ENCODE results near the gene LTBR.

LTBR gene

DNA sequence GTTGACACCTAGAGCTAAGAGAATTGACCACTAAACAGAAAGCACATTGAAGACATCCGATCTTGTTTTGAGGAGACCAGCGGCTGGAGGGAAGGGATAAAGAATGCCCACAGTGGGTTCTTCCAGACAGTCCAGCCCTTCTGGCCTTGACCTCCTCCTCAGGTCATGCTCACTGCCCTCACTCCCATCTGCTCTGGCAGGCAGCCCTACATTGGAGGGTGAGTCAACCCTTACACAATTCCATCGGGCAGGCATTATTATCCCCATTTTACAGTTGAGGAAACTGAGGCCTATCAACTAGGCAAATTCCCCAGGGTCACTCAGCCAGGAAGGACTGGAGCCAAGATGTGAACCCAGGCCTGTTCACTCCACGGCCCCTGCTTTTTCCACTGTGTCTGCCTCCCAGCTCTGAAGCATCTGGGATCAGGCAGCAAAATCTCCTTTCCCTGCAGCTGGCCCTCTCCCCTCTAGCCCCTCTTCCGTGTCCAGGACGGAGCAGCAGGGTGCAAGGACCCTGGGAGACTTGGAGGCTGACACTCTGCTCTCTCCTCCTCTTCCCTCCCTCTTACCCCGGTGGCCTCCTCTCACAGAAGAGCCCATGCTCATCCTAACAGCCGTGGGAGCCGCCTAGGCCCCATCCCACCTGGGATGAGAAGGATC is 13.9 kb upstream of the LTBR start:
- Histone ChIP-seq H3K9me3 (ENCODE audit: control insufficient read depth, low read length) (no peaks in the 10 kb centered on the region), H3K4me3 (ENCODE audit: insufficient read depth, low read depth, low read length, poor library complexity, severe bottlenecking) (no peak overlapping the region), H3K4me1 (ENCODE audit: control insufficient read depth, insufficient read depth, low read length, poor library complexity, severe bottlenecking) (peaks cover 5% of the 10 kb centered on the region), H3K36me3 (ENCODE audit: control insufficient read depth, insufficient read depth, low read length) (no peaks in the 10 kb centered on the region), H3K27ac (ENCODE audit: insufficient read depth, low read length, poor library complexity, severe bottlenecking) (no peak overlapping the region), H3K27me3 (replicated peaks; ENCODE audit: control insufficient read depth, insufficient read depth, low read length, poor library complexity, severe bottlenecking) (no peaks in the 10 kb centered on the region)
- DNase-seq, result no peak

GRCh38 chr12:6370576-6370935 is 13.4 kb upstream of the LTBR start:
- no peaks in the 10 kb centered on the region for H3K9me3 ChIP-seq (ENCODE audit: control insufficient read depth, low read length)
- H3K27me3 ChIP-seq (replicated peaks; ENCODE audit: control insufficient read depth, insufficient read depth, low read length, poor library complexity, severe bottlenecking), result no peaks in the 10 kb centered on the region
- H3K4me3 ChIP-seq (ENCODE audit: insufficient read depth, low read depth, low read length, poor library complexity, severe bottlenecking), result no peak overlapping the region
- DNase-seq, result no peak
- no peaks in the 10 kb centered on the region for H3K36me3 ChIP-seq (ENCODE audit: control insufficient read depth, insufficient read depth, low read length)
- H3K27ac ChIP-seq (ENCODE audit: insufficient read depth, low read length, poor library complexity, severe bottlenecking), result no peak overlapping the region
- H3K4me1 ChIP-seq (ENCODE audit: control insufficient read depth, insufficient read depth, low read length, poor library complexity, severe bottlenecking), result peaks cover 5% of the 10 kb centered on the region

DNA sequence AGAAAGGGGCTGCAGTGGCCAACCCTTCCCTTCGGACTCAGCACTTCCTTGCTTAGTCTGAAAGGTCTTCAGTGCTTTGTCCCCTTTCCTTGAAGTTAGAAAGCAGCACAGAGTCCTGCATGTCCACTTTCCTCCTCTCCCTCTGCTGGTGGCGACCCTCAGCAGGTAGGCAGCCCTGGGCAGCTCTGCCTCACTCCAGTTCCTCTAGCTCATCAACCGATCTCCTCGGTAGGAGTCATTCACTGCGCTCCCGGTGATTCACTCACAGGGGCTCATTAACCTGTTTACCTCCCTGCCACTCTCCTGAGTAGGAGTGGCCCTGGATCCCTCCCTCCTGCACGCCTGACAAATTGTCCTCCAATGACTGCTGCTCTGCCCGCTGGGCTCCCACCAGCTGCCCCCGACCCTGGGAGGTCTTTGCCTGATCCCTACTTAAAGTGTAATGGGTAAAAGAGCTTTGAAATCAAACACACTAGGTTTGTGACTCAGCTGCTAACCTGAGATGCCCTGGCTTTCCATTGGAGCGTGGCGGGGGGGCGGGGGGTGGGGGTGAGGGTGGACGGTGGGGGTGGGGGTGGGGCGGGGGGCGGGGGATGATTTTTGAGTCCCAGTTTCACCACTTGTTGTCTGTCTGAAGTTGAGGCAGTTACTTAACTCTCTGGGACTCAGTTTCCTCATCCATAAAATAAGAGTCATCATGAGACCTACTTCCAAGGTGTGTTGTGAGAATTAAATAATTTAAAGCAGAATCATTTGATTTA is 12.8 kb upstream of the LTBR start:
- Histone ChIP-seq H3K4me3 (ENCODE audit: insufficient read depth, low read depth, low read length, poor library complexity, severe bottlenecking) (no peak overlapping the region), H3K27me3 (replicated peaks; ENCODE audit: control insufficient read depth, insufficient read depth, low read length, poor library complexity, severe bottlenecking) (no peaks in the 10 kb centered on the region), H3K27ac (ENCODE audit: insufficient read depth, low read length, poor library complexity, severe bottlenecking) (no peak overlapping the region), H3K9me3 (ENCODE audit: control insufficient read depth, low read length) (no peaks in the 10 kb centered on the region), H3K36me3 (ENCODE audit: control insufficient read depth, insufficient read depth, low read length) (no peaks in the 10 kb centered on the region), H3K4me1 (ENCODE audit: control insufficient read depth, insufficient read depth, low read length, poor library complexity, severe bottlenecking) (peaks cover 9% of the 10 kb centered on the region)
- no peak for DNase-seq

- H3K4me1 ChIP-seq (ENCODE audit: control insufficient read depth, insufficient read depth, low read length, poor library complexity, severe bottlenecking), result peaks cover 20% of the 10 kb centered on the region
- DNase-seq, result no peak
These were observed 11.5 kb upstream of the LTBR start for GRCh38 chr12:6372403-6373003.

GRCh38 chr12:6373022-6373787 is 10.8 kb upstream of the LTBR start:
- peaks cover 19% of the 10 kb centered on the region for H3K4me1 ChIP-seq (ENCODE audit: control insufficient read depth, insufficient read depth, low read length, poor library complexity, severe bottlenecking)
- H3K27me3 ChIP-seq (replicated peaks; ENCODE audit: control insufficient read depth, insufficient read depth, low read length, poor library complexity, severe bottlenecking), result no peaks in the 10 kb centered on the region
- DNase-seq, result no peak
- H3K9me3 ChIP-seq (ENCODE audit: control insufficient read depth, low read length), result no peaks in the 10 kb centered on the region
- H3K36me3 ChIP-seq (ENCODE audit: control insufficient read depth, insufficient read depth, low read length), result no peaks in the 10 kb centered on the region
- no peak overlapping the region for H3K27ac ChIP-seq (ENCODE audit: insufficient read depth, low read length, poor library complexity, severe bottlenecking)
- H3K4me3 ChIP-seq (ENCODE audit: insufficient read depth, low read depth, low read length, poor library complexity, severe bottlenecking), result no peak overlapping the region

More at GRCh38 chr12:6372403-6373003, 11.5 kb upstream of the LTBR start:
- Histone ChIP-seq H3K27me3 (replicated peaks; ENCODE audit: control insufficient read depth, insufficient read depth, low read length, poor library complexity, severe bottlenecking) (no peaks in the 10 kb centered on the region), H3K36me3 (ENCODE audit: control insufficient read depth, insufficient read depth, low read length) (no peaks in the 10 kb centered on the region), H3K27ac (ENCODE audit: insufficient read depth, low read length, poor library complexity, severe bottlenecking) (no peak overlapping the region), H3K4me3 (ENCODE audit: insufficient read depth, low read depth, low read length, poor library complexity, severe bottlenecking) (no peak overlapping the region), H3K9me3 (ENCODE audit: control insufficient read depth, low read length) (no peaks in the 10 kb centered on the region)

- Histone ChIP-seq H3K27ac (ENCODE audit: insufficient read depth, low read length, poor library complexity, severe bottlenecking) (no peak overlapping the region), H3K9me3 (ENCODE audit: control insufficient read depth, low read length) (no peaks in the 10 kb centered on the region), H3K27me3 (replicated peaks; ENCODE audit: control insufficient read depth, insufficient read depth, low read length, poor library complexity, severe bottlenecking) (no peaks in the 10 kb centered on the region), H3K36me3 (ENCODE audit: control insufficient read depth, insufficient read depth, low read length) (no peaks in the 10 kb centered on the region), H3K4me3 (ENCODE audit: insufficient read depth, low read depth, low read length, poor library complexity, severe bottlenecking) (no peak overlapping the region), H3K4me1 (ENCODE audit: control insufficient read depth, insufficient read depth, low read length, poor library complexity, severe bottlenecking) (peaks cover 19% of the 10 kb centered on the region)
- DNase-seq, result no peak
These were observed 9.8 kb upstream of the LTBR start for GRCh38 chr12:6374028-6374785.

DNA sequence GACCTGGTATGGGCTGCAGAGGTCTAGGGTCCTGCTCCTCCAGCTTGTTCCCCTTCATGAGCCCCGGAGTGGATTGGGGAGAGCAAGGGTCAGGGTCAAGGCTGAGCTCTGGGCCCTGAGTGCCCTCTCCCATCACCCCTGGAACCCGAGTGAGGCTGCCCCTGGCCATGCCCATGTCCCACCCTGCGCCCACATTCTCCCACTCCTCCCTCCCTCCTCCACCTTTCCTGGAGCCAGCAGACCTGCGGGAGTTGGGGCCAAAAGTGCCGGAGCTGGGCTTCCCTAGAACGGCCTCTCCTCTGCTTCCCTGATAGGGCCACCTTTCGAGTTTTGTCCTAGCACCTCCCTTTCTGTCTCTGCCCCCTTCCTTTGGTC is 9.2 kb upstream of the LTBR start:
- Histone ChIP-seq H3K9me3 (ENCODE audit: control insufficient read depth, low read length) (no peaks in the 10 kb centered on the region), H3K4me1 (ENCODE audit: control insufficient read depth, insufficient read depth, low read length, poor library complexity, severe bottlenecking) (peaks cover 19% of the 10 kb centered on the region), H3K27me3 (replicated peaks; ENCODE audit: control insufficient read depth, insufficient read depth, low read length, poor library complexity, severe bottlenecking) (no peaks in the 10 kb centered on the region), H3K36me3 (ENCODE audit: control insufficient read depth, insufficient read depth, low read length) (no peaks in the 10 kb centered on the region), H3K4me3 (ENCODE audit: insufficient read depth, low read depth, low read length, poor library complexity, severe bottlenecking) (no peak overlapping the region), H3K27ac (ENCODE audit: insufficient read depth, low read length, poor library complexity, severe bottlenecking) (no peak overlapping the region)
- no peak for DNase-seq

DNA sequence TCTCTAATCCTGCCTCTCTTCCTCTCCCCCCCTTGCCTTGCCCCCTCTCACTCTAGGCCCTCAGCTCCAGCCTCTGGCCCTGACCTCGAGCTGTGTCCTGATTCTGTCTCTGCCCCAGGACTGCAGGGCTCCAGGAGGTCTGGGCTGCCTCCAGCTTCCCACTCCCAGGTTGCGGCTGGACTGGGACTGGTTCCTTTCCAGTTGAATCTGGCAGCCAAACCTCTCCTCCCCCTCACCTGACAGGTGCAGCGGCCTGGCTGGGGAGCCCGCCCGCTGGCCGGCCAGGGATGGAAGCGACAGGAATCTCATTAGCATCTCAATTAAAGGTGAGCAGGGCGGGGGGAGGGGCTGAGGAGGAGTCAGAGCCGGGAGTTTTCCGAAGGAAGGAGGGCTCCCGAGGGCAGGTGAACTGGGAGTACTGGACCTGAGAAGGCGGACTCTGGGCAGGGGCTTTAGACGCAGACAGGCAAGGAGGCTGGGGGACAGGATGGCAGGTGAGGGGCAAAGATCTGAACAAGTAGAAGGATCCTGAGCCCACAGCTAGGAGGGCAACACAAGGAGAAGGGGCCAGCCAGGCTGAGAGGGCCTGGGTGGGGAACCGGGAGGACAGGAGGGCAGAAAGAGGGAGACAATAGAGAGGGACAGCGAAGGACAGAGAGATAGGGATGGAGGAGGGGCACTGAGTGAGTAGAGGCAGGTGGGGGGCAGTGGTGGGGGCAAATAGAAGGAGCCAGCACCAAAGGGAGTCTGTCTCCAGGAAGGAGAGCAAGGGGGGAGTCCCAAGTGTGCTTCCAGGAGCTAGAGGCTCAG is 8.5 kb upstream of the LTBR start, which contains the start of gene SCNN1A:
TSS of gene SCNN1A (minus strand) at position 295 of the 810 bp plus-strand sequence. CDS start 780 bp downstream, outside the sequence.
- H3K4me3 ChIP-seq (ENCODE audit: insufficient read depth, low read depth, low read length, poor library complexity, severe bottlenecking), result no peak within 1 kb of the TSS
- DNase-seq, result no peak
- no peaks in the 10 kb centered on the region for H3K36me3 ChIP-seq (ENCODE audit: control insufficient read depth, insufficient read depth, low read length)
- H3K27ac ChIP-seq (ENCODE audit: insufficient read depth, low read length, poor library complexity, severe bottlenecking), result no peak within 1 kb of the TSS
- H3K27me3 ChIP-seq (replicated peaks; ENCODE audit: control insufficient read depth, insufficient read depth, low read length, poor library complexity, severe bottlenecking), result no peaks in the 10 kb centered on the region
- H3K9me3 ChIP-seq (ENCODE audit: control insufficient read depth, low read length), result no peaks in the 10 kb centered on the region
- peaks cover 19% of the 10 kb centered on the region for H3K4me1 ChIP-seq (ENCODE audit: control insufficient read depth, insufficient read depth, low read length, poor library complexity, severe bottlenecking)

All from effector memory CD4-positive, alpha-beta T cell (primary cell).